OCI-LY7 (cell line): ENCODE data around the gene CA11.

Experiments
- EZH2phosphoT487 ChIP-seq: fragments of 200-600 bp; sonication (generic); IDR thresholded peaks from 2 replicates; pipeline ENCODE4 v1.6.1; 2018; ENCODE audit warnings: low read depth, borderline replicate concordance, mild to moderate bottlenecking, mixed run types, antibody characterized with exemption, low read length, moderate library complexity, mixed read lengths
- TF ChIP-seq, protein P1 (sequence below): fragments of 200-600 bp; sonication (generic); conservative IDR thresholded peaks from 2 replicates; pipeline ENCODE4 v1.5.1; 2014; ENCODE audit warnings: mild to moderate bottlenecking, antibody characterized with exemption, low read length, moderate library complexity, mixed read lengths

- TF ChIP-seq EZH2phosphoT487 = no peak
- TF ChIP-seq, protein P1, sequence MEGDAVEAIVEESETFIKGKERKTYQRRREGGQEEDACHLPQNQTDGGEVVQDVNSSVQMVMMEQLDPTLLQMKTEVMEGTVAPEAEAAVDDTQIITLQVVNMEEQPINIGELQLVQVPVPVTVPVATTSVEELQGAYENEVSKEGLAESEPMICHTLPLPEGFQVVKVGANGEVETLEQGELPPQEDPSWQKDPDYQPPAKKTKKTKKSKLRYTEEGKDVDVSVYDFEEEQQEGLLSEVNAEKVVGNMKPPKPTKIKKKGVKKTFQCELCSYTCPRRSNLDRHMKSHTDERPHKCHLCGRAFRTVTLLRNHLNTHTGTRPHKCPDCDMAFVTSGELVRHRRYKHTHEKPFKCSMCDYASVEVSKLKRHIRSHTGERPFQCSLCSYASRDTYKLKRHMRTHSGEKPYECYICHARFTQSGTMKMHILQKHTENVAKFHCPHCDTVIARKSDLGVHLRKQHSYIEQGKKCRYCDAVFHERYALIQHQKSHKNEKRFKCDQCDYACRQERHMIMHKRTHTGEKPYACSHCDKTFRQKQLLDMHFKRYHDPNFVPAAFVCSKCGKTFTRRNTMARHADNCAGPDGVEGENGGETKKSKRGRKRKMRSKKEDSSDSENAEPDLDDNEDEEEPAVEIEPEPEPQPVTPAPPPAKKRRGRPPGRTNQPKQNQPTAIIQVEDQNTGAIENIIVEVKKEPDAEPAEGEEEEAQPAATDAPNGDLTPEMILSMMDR = no peak
These were observed 11.3 kb downstream of the CA11 start for GRCh38 chr19:48634424-48635262.
